HG03139 (cell line): Measurements from ENCODE around the gene LCN9.
"Not testable (repeated sequence)": the region's sequence is repeated elsewhere in the genome, so short reads cannot be mapped to it uniquely, and the experiment has no call there.

Experiments used
- ATAC-seq: cut with Tn5 transposase; IDR thresholded peaks from one replicate; pipeline ENCODE4 v1.9.1; 2021; ENCODE audit not compliant: unreplicated experiment

Gene LCN9

DNA sequence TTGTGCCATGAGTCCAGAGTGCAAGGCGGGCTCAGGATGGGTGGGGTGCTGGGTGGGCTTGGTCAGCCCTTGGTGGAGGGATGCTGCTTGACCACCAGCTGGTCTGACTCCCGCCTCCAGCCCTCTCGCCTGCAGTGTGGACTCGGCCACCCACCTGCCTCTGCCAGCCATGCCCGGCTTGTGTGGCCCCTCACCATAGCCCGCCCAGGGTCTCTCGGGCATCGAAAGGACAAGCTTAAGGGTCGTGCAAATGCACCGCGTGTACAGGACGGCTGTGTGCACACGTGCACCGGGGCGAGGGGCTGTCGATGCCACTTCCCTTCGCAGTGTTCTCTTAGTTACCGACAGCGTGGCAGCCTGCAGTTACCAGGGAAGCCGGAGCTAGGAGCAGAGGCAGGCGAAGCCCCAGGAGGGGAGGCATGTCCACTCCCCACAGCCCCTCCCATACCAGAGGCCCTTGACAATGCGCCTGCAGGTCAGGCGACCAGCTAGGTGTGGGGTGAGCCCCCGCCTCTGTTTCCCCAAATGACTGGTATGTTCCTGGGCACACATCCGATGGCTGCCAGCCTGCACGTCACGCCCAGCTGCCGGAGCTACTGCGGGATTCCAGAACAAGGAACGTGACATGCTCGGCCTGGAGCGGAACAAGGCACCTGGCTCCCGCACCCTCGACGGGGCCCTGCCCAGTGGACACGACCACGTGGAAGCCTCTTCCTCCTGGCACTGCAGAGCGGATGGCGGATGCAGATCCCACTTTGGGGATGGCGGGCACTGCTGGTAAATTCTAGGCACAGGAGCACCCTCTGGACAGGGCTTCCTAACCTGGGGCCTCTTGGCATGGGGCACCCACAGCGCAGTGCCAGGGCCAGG, 7.8 kb downstream of the LCN9 start:
- ATAC-seq: no peak

DNA sequence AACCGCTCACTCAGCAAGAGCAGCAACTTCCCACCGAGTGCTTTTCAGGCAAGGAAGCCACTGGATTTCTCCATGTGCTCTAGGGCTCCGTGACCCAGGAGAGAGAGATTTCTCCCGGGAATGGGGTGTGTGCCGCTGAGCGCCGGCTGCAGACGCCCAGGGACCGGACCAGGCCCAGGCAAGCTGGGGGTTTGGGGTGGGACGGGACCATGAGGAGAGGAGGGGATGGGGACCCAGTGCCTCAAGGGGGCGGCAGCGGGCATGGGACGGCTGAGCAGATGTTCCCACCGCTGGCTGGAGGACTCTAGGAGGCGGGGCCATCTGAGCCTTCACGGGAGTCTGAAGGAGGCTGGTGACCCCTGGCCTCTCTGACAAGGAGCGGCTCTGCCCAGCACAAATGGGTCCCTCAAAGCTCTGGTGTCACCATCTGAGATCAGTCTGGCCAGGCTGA, 8.5 kb downstream of the LCN9 start:
- ATAC-seq: no peak

DNA sequence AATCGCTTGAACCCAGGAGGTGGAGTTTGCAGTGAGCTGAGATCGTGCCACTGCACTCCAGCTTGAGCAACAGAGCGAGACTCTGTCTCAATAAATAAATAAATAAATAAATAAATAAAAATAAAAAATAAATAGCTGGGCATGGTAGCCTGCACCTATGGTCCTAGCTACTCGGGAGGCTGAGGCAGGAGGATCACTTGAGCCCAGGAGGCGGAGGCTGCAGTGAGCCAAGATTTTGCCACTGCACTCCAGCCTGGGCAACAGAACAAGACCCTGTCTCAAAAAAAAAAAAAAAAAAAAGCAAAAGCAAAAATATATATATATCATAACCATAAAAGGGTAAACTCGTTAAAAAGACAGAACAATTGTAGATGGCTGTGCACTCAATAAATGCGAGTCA, 9.7 kb downstream of the LCN9 start:
- ATAC-seq: not testable (repeated sequence)

DNA sequence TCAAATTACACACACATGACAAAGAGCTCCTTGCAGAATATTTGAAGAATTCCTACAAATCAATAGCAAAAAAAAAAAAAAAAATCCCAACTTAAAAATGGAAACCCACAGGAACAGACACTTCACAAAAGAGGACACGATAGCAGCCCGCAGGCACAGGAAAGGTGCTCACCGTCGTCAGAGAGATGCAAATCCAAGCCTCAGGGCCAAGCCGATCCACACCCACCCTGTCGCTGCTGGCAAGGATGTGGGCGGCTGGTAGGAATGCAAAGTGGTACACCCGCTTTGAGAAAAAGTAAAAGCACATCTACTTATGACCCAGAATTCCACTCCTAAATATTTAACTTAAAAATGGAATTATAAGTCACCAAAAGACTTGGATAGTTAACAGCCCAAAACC, 10.8 kb downstream of the LCN9 start:
- no peak for ATAC-seq

DNA sequence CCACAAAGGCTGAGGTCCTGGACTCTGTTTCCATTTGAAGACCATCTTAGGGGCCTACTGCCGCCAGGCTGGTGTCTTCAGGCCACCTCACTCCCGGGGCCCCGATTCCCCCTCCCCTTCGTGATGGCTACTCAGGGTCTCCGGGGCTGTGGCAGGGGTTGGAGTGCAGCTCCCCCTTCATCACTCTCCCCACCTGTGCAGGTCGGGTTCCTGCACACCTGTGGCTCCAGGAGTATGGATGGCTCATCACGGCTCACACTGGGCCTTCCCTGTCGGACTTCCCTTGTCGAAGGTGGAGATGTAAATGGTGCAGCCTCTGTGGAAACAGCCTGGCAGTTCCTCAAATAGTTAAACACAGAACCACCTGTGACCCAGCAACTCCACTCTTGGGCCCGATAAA, 11.9 kb downstream of the LCN9 start:
- ATAC-seq: no peak

DNA sequence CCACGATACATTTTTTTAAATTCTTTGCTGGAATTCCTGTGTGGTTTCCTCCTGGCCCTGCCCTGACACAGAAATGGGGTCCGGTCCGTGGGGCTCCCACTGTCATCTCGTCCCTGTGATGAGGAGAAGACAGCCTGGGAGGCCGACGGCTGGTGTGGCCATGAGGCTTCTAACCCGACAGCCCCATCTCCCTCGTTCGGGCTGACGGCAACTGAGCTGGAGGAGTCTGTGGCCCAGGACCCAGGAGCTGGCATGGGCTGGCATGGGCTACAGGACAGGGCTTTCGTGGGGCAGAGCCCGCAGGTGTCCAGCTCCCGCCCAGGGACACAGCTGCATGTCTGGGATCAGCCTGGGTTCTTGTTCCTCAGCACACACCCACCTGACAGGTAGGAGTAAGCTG, 13.8 kb downstream of the LCN9 start:
- no peak for ATAC-seq

DNA sequence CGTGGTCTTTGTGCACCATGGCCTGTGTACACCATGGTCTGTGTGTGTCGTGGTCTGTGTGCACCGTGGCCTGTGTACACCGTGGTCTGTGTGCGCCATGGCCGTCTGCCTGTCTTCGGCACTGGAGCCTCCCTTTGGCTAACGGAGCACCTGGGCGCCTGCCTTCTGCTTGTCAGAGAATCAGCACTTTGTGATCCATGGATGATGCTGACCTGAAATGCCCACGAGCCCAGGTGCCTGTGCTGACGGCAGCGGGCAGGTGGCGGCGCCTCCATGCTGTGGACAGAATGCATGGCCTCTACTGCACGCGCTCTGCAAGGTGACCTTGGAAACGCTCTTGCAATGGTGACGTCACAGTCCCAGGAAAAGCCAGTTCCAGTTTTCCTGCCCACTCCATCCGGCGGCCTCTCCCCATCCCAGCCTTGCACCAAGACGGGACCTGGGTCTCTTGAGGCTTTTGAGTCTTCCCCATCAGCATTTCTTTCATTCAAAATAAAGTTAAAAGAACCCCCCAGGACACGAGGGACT, 14.6 kb downstream of the LCN9 start:
- no peak for ATAC-seq

DNA sequence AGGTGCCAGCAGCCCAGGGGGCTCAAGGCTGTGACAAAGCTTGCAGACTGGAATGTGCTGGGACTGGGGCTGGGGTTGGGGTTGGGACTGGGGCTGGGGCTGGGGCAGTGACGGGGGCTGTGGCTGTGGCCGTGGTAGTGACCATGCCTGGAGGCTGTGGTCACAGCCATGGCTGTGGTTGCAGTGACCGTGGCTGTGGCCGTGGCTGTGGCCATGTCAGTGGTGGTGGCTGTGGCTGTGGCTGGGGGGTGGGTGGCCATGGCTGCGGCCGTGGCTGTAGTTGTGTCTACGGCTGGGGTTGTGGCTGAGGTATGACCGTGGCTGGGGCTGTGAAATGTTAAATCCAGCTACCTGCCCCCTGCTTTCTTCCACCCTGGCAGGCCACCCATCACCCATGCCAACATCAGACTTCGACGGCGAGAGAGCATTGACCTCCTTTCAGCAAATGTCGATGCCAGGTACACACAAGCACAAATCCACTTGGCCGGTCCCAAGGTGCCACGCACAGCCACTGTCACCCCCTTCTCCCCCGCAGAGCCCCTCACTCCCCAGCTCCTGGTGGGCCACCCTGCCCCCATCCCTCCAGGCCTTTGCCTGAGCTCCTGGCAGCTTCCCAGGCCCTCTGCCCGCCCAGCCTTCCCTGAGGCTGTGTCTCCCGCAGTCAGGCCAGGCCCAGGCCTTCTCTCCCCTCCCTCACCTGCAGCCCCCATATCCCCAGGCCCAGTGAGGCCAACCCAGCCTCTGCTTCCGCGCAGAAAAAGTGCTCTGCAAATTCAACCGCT, 15.3 kb downstream of the LCN9 start:
- ATAC-seq: no peak

DNA sequence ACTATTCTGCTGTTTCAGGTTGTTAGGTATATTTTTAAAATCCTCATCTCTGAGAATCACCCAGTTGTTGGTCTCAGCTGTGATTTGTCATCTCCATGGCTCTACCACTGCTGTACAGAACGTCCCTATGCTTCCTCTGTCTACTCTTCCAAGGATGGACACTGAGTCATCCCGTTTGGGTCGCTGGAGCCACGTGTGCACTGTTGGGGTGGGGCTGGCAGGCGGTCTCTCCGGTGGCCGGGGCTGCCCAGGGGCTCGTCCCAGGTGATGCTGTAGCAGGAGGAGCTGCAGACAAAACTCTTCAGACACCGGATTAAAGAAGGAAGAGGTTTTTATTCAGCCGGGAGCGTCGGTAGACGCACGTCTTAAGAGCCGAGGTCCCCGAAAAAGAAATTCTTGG, 16.9 kb downstream of the LCN9 start:
- no peak for ATAC-seq

DNA sequence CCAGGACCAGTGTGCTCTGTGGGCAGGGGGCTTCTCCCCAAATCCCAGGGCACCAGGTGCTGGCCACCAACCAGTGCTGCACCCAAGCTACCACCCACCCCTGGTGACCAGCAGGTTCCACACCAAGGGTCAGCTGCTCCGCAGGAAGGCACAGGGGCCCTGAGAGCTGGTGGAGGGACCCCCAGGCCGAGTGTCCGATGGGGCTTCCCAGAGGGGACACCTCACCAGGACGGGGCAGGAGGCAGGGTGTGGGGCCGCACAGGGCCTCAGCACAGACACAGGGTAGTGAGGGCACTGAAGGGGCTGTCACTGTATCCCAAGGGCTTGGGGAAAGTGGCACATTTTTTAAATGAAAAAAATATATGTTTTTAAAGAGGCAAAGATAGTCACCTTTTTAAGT, 18.1 kb downstream of the LCN9 start:
- no peak for ATAC-seq

DNA sequence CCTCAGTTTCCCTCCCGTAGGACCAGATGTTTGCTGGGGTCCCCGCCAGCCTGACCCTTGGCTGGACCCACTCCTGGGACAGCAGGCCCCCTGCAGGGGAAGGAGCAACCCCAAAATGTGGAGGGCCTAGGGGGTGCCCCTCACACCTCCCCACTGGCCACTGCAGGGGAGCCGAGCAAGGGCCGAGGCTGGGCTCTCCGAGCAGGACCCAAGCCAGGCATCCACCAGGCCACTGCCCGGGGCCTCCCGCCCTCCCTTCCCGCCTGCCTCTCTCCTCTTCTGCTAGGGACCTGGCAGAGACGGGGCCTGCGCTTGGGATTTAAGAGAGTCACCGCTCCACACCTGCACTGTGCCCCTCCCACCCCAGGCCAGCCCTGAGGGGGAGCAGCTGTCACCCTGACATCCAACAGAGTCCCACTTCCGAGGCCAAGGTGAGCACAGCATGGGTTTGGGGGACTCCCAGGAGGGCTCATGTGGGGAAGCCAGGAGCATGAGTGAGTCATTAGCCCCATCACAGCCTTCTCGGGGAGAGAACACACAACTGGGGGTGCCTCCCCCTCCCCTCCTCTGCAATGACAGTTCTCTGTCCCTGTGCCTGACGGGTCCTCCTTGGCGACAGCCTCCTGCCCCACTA, 20.4 kb downstream of the LCN9 start:
- no peak for ATAC-seq

DNA sequence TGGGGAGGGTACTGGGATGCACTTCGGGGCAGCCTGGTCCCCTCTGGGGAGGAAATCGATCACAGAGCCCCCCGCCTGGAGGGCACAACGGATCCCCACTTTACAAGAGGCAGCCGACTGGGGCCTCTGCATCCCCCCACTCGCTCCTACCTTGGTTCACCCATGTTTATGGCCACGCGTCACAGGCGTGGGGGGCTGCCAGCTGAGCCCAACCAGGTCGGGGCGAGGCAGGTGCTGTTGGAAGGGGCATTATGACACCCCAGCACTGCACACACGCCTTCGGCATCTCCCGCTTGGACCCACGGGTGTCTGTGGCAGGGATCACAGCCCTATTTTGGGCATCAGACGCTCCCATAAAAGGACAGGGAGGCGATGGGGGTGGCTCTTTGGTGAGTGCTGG, 21.6 kb downstream of the LCN9 start:
- no peak for ATAC-seq

DNA sequence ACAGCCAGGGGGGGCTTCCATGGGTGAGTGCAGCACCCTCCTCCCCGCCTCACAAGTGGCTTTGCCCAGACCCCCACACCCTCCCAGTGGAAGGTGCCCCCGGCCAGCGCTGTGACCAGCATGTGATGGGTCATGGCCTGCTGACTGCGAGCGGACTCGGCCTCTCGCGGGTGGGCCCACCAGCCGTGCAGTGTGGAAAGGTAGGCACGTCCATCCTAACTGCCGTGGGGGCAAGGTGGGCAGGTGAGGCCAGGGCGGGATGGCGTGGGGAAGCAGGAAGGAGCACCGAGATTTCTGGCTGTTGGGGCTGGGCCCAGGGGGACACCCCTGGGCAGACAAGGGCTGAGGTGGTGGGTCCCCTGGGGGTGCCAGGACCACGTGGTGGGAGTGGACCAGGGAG, 24.1 kb downstream of the LCN9 start:
- ATAC-seq: no peak

DNA sequence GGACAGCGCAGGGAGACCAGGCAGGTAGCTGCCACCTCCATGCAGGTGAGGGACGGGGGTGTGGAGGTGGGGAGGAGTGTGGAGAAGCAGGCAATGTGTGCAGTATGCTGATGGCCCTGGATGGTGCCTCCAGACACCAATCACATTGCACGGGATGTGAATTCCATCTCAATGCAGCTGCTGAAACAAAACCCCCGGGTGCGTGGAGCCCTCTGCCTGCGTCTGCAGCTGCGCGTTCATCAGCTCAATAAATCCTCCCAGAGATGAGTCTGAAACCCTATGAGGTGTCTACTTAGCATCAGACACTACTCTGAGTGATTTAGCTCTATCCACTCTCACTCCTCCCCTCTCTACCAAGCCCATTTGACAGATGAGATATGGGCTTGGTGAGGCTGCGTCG, 25.9 kb downstream of the LCN9 start:
- no peak for ATAC-seq

DNA sequence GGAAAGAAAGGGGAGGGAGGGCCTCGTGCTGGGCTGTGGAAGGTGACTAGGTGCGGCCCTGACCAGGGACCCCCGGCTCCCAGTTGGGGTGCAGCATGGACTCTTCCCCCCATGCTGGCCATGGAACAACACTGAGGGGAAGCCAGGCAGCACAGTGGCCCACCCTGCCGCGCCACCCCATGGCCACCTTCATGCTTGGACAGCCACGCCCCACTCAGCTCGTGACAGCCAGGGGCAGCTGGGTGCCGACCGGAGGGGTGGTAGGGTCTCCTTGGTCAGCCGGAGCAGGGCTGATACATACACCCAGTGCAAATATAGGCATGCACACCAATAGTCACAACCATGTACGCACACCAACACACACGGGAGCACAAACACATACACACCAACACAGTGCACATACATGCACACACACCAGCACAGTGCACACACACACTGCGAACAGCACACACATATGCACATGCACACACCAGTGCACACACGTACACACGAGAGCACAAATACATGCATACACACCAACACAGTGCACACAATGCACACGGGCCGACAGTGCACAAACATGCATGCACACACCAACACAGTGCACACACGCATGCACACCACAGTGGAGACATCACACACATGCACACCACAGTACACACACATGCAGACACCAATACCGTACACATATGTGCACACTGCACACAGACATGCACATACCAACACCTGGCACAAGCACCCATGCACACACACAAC, 27.9 kb downstream of the LCN9 start:
- ATAC-seq: no peak

DNA sequence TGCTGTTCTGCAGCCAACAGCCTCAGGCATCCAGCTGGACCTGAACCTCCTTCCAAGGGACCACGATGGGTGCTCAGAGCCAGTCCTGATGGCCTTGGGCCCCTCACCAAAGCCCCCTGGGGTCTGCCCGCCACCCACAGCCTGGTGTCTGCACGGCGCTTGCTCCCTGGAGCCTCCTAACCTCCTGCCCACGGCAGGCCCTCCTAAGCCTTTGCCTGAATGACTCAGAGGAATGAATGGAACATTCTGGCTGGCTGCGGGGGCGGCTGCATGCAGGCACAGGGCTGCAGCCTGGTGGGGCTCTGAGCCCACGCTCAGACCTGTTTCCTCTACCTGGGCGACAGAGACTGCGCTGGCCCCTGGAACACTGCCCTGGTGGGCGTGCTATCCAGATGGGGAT, 29.3 kb downstream of the LCN9 start:
- ATAC-seq: no peak

DNA sequence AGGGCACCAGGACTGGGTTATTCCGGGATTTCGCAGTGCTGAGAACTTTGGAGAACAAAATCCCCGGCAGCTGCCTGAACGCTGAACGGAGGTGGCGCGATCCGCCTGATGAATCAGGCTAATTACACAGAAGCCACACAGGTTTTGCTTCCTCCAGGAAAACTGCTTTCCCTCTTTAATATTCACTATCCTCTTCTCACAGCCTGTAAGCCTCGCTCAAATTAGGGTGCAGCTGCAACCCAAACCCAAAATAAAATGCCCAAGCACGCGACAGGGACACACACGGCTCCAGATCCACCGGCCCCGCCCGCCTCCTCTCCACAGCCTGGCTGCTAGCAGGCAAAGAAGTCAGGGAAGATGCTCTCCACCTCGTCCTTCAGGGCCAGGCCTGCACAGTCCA, 30.2 kb downstream of the LCN9 start:
- ATAC-seq: no peak

DNA sequence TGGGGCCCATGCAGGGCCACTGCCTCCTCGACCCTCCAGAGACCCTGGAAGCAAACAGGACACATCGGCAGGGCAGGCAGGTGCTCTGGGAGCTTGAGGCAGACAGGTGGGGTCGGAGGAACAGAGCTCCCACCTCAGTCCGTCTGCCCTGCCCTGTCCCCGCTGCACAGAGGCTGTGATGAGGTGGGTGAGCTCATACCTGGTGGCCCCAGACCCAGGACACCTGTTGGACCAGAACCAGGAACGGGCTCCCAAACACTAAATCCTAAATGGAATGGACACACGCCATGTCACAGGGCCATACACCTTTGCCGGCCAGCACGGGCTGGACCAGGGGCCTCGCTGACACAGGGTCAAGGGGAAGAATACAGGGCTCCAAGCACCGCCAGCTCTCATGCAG, 30.7 kb downstream of the LCN9 start:
- no peak for ATAC-seq

DNA sequence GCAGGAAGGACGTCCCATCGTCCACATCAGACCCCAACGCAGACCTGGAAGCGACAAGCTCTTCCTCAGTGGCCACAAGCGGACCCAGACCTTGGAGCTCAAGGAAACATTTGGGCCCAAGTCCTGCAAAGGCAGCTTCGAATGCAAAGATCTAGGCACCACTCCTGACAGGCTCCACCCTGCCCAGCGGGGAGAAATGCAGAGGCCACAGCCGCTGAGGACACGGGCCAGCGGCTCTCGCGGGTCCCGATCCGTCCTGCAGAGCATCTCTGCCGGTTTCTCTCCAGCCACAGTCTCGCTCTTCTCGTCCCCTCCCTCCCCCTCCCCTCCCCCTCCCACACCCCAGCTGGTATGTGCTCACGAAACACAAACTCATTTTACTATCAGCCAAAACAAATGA, 31.3 kb downstream of the LCN9 start:
- no peak for ATAC-seq

DNA sequence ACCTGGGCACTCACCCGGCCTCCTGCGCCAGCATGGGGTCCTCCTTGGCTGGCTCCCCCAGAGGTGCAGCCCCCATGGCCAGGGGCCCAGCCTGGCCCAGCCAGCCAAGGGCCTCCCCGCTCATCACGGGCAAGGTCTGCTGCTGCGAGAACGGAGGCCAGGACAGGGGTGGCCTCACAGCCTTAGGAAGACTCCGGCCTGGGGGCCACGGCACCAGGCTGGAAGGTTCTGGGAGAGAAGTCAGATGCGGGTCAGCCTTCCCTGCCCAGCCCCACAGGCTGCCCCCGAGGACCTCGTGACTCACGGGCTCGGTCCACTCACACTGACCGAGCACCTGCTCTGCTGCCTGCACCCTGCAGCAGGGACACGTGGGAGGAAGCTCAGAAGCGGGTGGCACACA, 31.9 kb downstream of the LCN9 start:
- no peak for ATAC-seq

DNA sequence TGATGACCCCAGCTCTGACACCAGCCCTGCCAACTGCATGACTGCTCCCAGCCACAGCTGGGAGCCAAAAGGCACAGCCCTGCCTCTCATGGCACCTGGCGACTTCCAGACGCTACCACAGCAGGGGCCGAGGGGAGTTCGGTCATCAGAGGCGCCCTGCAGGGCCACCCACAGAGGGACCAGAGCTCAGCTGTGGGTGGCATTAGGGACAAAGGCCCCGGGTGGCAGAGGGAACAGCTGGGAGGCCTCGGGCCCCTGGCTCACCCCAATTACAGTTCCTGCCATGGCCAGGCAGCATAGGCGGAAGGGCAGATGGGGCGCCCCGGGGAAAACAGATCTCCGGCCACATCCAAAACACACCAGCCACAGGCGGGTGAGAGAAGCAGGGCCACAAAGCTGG, 32.5 kb downstream of the LCN9 start:
- ATAC-seq: no peak
